Measurements from ENCODE around the gene PCAT7. TPM values are rescaled to one million over a fixed set of nuclear protein-coding genes. Genes with fewer than 3 reads are reported as not detected.

Gene PCAT7
- total and polyA plus RNA-seq, 9 of the 15 experiments (the other 6 are each of a cell fraction or from before 2014, with no cell fraction given) = 0.09 to 0.13 TPM; not detected in 7

GRCh38 chr9:94612071-94612470 is 57.2 kb downstream of the PCAT7 start:
- in situ Hi-C loops (cut with MboI) (no loop called here), intact Hi-C loops (cut with micrococcal nuclease) (no loop called here)
- FAIRE-seq = no peak
- H3K27ac ChIP-seq (ENCODE audit: extremely low read depth, low read depth, low read length) = no peak overlapping the region
- no peaks in the 10 kb centered on the region for H3K9me1 ChIP-seq (ENCODE audit: control insufficient read depth, insufficient read depth, low read length)
- no peaks in the 10 kb centered on the region for H3K36me3 ChIP-seq (ENCODE audit: control insufficient read depth, insufficient read depth, low read length)
- no peak overlapping the region for H3K4me3 ChIP-seq
- no peak overlapping the region for H2AFZ ChIP-seq (ENCODE audit: low read depth, low read length)
- ChIA-PET CTCF (ENCODE audit: low intra/inter-chr PET ratio) (no interaction called here), POLR2A (no interaction called here)
- peaks cover 17 to 51% of the 10 kb centered on the region in 2 experiments; a peak in 4 of 5 replicates for H3K27me3 ChIP-seq (ENCODE audit: control insufficient read depth in 2 of 2, insufficient read depth in 2 of 2, low read length in 2 of 2)
- H3K9me3 ChIP-seq (replicated peaks; ENCODE audit: control insufficient read depth, insufficient read depth, low read depth, low read length) = no peaks in the 10 kb centered on the region
- DNase-seq (ENCODE audit: extremely low read depth in 1 of 4, low spot score in 3 of 4) = no peak
- no peaks in the 10 kb centered on the region for H3K79me2 ChIP-seq (ENCODE audit: control insufficient read depth, insufficient read depth, low read length)
- no peak for ATAC-seq
- BruUV-seq (replicated peaks) = no TSS peak
- H3K9ac ChIP-seq (ENCODE audit: insufficient read depth in 1 of 2, low read depth in 2 of 2, low read length in 2 of 2) = no peak overlapping the region
- TF ChIP-seq ZNF655 (CRISPR knock-in tag; IDR thresholded peaks at IDR 0.05) (no peak), RBM22 (IDR thresholded peaks at IDR 0.05; ENCODE audit: low read depth, low read length, poor library complexity, severe bottlenecking) (no peak), KAT2B (IDR thresholded peaks at IDR 0.05; ENCODE audit: low read depth, low read length) (no peak), CBX3 (IDR thresholded peaks at IDR 0.05; ENCODE audit: borderline replicate concordance in 1 of 2, low read length in 2 of 2) (no peak), ZNF668 (CRISPR knock-in tag; IDR thresholded peaks at IDR 0.05) (no peak), HNRNPUL1 (IDR thresholded peaks at IDR 0.05; ENCODE audit: low read length) (no peak), POLR2AphosphoS5 (IDR thresholded peaks at IDR 0.05; ENCODE audit: control insufficient read depth, insufficient read depth, low read depth, low read length) (no peak), NELFE (IDR thresholded peaks at IDR 0.05; ENCODE audit: insufficient read depth, insufficient read length) (no peak), ZNF395 (CRISPR knock-in tag; IDR thresholded peaks at IDR 0.05) (no peak)
- no peaks in the 10 kb centered on the region for H3K4me1 ChIP-seq (replicated peaks in 1 of 2; ENCODE audit: control insufficient read depth in 2 of 2, insufficient read depth in 2 of 2, low read length in 2 of 2)
- H4K20me1 ChIP-seq (replicated peaks; ENCODE audit: control insufficient read depth, insufficient read depth, low read length) = no peaks in the 10 kb centered on the region
- WGBS (ENCODE audit: insufficient coverage, low coverage, missing lambda C conversion rate) = 11% methylated on average over 7 of the region's 7 CpGs
- no peak overlapping the region for H3K4me2 ChIP-seq (ENCODE audit: insufficient read depth, low read length)

All from K562 (cell line).